ENCODE measurements around the gene ARL15. TPM values are rescaled to one million over a fixed set of nuclear protein-coding genes. Genes with fewer than 3 reads are reported as not detected.

Gene ARL15
- total RNA-seq, 1 donor: 28.1 TPM

DNA sequence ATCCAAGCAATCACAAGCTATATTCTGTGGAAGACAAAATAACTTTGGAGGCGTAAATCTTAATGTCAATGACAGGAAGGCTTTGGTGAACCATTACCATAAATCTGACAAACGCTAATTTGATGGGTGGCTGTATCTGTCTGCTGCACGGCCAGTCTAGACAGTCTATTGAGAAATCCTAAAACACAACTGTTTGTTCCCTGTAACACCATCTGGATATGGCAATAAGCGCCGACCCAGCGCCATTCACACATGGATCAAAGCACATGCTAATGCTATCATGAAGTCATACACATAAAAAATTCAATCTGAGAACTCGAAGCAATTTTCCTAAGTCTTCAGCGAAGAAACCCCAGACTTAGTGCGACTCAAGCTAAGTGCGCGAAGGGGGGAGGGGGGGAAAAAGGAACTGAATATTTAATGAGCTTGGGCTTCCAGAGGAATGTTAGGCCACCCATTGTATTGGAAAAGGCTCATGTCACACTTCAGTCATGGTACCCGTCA, 95.1 kb downstream of the ARL15 start:
- no peak overlapping the region for H3K4me3 ChIP-seq (ENCODE audit: low read depth, low read length)
- TF ChIP-seq, protein P1, sequence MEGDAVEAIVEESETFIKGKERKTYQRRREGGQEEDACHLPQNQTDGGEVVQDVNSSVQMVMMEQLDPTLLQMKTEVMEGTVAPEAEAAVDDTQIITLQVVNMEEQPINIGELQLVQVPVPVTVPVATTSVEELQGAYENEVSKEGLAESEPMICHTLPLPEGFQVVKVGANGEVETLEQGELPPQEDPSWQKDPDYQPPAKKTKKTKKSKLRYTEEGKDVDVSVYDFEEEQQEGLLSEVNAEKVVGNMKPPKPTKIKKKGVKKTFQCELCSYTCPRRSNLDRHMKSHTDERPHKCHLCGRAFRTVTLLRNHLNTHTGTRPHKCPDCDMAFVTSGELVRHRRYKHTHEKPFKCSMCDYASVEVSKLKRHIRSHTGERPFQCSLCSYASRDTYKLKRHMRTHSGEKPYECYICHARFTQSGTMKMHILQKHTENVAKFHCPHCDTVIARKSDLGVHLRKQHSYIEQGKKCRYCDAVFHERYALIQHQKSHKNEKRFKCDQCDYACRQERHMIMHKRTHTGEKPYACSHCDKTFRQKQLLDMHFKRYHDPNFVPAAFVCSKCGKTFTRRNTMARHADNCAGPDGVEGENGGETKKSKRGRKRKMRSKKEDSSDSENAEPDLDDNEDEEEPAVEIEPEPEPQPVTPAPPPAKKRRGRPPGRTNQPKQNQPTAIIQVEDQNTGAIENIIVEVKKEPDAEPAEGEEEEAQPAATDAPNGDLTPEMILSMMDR (IDR thresholded peaks at IDR 0.05; ENCODE audit: insufficient read depth, low read depth, low read length): no peak
- peak; percentile 54 for DNase-seq (ENCODE audit: low read depth)

DNA sequence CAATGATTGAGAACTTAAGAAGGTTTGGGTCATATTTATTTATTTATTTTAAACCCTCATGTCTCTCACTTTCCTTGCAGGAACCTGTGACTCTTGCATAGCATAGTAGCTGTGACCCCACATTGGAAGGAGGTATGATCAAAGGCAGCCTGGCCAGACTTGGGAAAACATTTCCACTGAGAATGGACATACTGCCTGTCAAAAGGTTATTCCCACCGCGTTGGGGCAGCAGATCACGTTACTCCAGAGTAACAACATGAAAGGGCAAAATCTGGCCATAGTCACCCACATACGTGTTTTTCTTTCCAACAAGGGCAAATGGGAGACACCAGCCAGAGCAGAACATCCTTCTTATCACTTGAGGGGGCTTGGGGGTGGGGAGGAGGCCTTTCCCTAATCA, 95.7 kb downstream of the ARL15 start:
- TF ChIP-seq, protein P1 (IDR thresholded peaks at IDR 0.05; ENCODE audit: insufficient read depth, low read depth, low read length): no peak
- H3K4me3 ChIP-seq (ENCODE audit: low read depth, low read length): no peak overlapping the region
- no peak for DNase-seq (ENCODE audit: low read depth)

DNA sequence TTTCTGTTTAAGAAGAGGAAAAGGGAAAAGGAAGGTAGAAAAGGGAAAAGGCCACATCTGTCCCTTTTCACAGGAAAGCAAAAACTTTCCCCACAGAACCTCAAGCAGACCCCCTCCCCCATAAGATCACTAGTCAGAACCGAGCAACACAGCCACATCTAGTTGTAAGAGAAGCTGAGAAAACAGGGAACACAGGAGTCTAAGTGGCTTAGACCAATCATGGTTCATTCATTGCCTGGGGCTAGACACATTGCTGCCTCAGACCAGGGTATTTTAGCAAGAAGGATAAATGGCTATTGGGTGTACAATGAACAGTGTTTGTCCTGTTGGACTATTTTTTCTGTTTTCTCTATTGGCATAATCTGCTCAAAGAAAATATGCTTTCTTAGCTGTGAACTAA, 98.0 kb downstream of the ARL15 start:
- no peak for DNase-seq (ENCODE audit: low read depth)
- TF ChIP-seq, protein P1 (IDR thresholded peaks at IDR 0.05; ENCODE audit: insufficient read depth, low read depth, low read length): no peak
- H3K4me3 ChIP-seq (ENCODE audit: low read depth, low read length): no peak overlapping the region

DNA sequence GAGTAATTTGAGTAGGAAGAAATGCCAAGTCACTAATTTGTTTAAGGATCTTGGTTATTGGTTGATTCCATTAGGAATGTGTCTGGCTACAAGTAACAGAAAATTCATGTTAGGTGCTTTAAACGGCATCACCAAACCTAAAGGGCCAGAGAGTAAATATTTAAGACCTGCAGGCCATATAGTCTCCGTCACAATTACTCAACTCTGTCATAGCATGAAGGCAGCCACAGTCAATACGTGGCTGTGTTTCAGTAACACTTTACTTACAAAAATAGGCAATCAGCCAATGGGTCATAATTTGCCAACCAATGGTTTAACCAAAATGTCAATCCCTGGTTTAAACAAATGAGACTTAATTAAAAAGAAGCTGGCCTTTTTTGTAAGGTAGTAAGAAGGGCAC, 98.5 kb downstream of the ARL15 start:
- no peak for DNase-seq (ENCODE audit: low read depth)
- H3K4me3 ChIP-seq (ENCODE audit: low read depth, low read length): no peak overlapping the region
- TF ChIP-seq, protein P1 (IDR thresholded peaks at IDR 0.05; ENCODE audit: insufficient read depth, low read depth, low read length): no peak

DNA sequence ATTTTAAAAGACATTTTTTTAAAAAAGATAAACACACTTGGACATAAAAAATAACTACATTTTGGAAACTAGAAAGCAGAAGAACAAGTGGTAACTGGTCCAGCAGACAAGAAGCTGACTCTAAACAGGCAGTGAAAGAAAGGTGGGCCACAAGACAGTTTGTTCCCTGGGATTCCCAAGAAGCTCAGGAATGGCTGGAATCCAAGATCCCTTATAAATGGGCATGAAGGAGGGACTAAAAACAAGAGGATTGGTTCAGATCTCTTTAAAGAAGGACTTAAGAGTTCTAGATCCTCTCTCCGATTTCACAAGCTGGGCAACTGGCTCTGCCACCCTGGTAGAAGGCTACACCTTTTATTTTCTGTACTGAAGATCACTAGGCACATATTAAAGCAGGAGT, 102.8 kb downstream of the ARL15 start:
- TF ChIP-seq, protein P1 (IDR thresholded peaks at IDR 0.05; ENCODE audit: insufficient read depth, low read depth, low read length): no peak
- H3K4me3 ChIP-seq (ENCODE audit: low read depth, low read length): no peak overlapping the region
- no peak for DNase-seq (ENCODE audit: low read depth)

DNA sequence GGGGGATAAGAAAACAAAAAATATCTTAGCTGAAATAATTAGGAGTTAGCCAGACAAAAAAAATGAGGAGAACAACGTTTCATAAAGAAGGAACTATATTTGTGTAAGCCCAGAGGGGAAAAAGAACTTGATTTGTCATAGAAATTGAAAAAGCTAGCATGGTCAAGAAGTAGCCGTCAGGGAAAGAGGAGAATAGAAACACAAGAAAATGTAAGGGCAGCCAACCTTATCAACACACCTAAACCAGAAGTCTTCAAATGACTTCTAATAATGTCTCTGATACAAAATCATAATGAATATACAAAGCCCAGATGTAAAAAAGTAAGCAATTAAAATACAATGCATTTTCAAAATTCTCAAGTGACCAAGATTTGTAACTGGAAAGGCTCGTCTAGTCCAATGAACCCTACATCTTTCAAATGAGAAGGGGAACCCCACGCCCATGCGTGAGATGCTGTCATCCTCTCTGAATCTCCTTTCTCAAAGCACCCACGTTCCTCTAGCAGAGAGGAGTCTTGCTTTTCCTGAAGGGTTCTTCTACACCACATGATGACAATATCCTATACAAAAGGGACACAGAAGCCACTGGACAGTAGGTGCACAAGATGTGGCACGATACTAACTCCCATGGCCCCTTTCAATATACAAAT, 103.7 kb downstream of the ARL15 start:
- no peak for DNase-seq (ENCODE audit: low read depth)
- TF ChIP-seq, protein P1 (IDR thresholded peaks at IDR 0.05; ENCODE audit: insufficient read depth, low read depth, low read length): no peak
- H3K4me3 ChIP-seq (ENCODE audit: low read depth, low read length): no peak overlapping the region

DNA sequence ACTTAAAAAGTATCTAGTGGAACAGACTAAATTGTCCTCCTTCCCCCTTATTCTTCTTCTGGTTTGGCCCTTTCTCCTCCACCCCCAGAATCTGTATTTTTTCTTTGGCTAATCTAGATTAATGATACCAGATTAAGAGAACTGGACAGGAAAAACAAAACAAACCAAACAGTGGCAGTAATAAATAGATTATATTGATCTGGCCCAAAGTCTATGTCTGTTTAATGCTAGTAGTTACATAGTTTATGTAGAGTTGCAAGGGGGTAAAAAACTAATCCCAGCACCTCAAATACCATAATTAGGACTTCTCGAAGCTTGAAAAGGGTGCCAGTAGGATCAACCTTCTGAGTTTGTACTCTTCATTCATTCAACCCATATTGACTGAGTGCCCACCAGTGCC, 104.5 kb downstream of the ARL15 start:
- TF ChIP-seq, protein P1 (IDR thresholded peaks at IDR 0.05; ENCODE audit: insufficient read depth, low read depth, low read length): no peak
- H3K4me3 ChIP-seq (ENCODE audit: low read depth, low read length): no peak overlapping the region
- DNase-seq (ENCODE audit: low read depth): no peak

Measured in fibroblast of villous mesenchyme (primary cell).